A549 (cell line): ENCODE measurements around the gene C19orf73.

ENCODE experiments used
- CHD4 ChIP-seq: fragments of 200-600 bp; sonication (generic); IDR thresholded peaks from 2 replicates; pipeline ENCODE4 v1.6.1; 2016; ENCODE audit warnings: antibody characterized with exemption, mild to moderate bottlenecking, borderline replicate concordance
- MAX ChIP-seq: IDR thresholded peaks from 2 replicates; pipeline ENCODE4 v1.6.1; 2012
- POLR2A ChIP-seq: IDR thresholded peaks from 2 replicates; pipeline ENCODE4 v1.6.1; 2012; ENCODE audit warnings: mild to moderate bottlenecking, low read length
- TF ChIP-seq, protein P1 (sequence below): fragments of >200 bp; sonication (Bioruptor Twin); formaldehyde crosslinking; IDR thresholded peaks from 3 replicates; pipeline ENCODE4 v1.5.1; 2016

GRCh38 chr19:49150944-49151243 is 32.0 kb upstream of the C19orf73 start:
- TF ChIP-seq MAX (no peak), POLR2A (no peak), CHD4 (no peak)
- TF ChIP-seq, protein P1, sequence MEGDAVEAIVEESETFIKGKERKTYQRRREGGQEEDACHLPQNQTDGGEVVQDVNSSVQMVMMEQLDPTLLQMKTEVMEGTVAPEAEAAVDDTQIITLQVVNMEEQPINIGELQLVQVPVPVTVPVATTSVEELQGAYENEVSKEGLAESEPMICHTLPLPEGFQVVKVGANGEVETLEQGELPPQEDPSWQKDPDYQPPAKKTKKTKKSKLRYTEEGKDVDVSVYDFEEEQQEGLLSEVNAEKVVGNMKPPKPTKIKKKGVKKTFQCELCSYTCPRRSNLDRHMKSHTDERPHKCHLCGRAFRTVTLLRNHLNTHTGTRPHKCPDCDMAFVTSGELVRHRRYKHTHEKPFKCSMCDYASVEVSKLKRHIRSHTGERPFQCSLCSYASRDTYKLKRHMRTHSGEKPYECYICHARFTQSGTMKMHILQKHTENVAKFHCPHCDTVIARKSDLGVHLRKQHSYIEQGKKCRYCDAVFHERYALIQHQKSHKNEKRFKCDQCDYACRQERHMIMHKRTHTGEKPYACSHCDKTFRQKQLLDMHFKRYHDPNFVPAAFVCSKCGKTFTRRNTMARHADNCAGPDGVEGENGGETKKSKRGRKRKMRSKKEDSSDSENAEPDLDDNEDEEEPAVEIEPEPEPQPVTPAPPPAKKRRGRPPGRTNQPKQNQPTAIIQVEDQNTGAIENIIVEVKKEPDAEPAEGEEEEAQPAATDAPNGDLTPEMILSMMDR: no peak
